H9 (cell line): Measurements from ENCODE around the gene ZC3H8. TPM values are rescaled to one million over a fixed set of nuclear protein-coding genes. Genes with fewer than 3 reads are reported as not detected.
A peak's percentile ranks its signal among the peaks of the same experiment; 100 is the strongest.

Experiments
- DNase-seq: peaks from one replicate; pipeline ENCODE4 v3.0.0-alpha.2; 2017
- H2AFZ ChIP-seq: one replicate; pipeline ENCODE4 v1.6.1; 2013; ENCODE audit warnings: mild to moderate bottlenecking, low read length, control low read depth, moderate library complexity
- H2AK5ac ChIP-seq: 2 replicates; pipeline ENCODE4 v1.6.1; 2013; ENCODE audit warnings: low read length, control low read depth, mixed read lengths; ENCODE audit not compliant: insufficient read length
- H2BK120ac ChIP-seq: one replicate; pipeline ENCODE4 v1.6.1; 2013; ENCODE audit warnings: low read depth, mild to moderate bottlenecking, low read length, control low read depth, inconsistent platforms; ENCODE audit not compliant: poor library complexity, severe bottlenecking
- H2BK12ac ChIP-seq: 2 replicates; pipeline ENCODE4 v1.6.1; 2013; ENCODE audit warnings: low read length, control low read depth, mixed read lengths, low read depth; ENCODE audit not compliant: insufficient read length
- H2BK15ac ChIP-seq: 2 replicates; pipeline ENCODE4 v1.6.1; 2013; ENCODE audit warnings: low read depth, low read length, control low read depth
- H2BK20ac ChIP-seq: one replicate; pipeline ENCODE4 v1.6.1; 2013; ENCODE audit warnings: low read depth, mild to moderate bottlenecking, low read length, control low read depth, inconsistent platforms; ENCODE audit not compliant: poor library complexity, severe bottlenecking
- H2BK5ac ChIP-seq: 2 replicates; pipeline ENCODE4 v1.6.1; 2013; ENCODE audit warnings: low read length, control low read depth, mixed read lengths; ENCODE audit not compliant: insufficient read length
- H3K14ac ChIP-seq: 2 replicates; pipeline ENCODE4 v1.6.1; 2013; ENCODE audit warnings: low read length, control low read depth; ENCODE audit not compliant: insufficient read depth
- H3K18ac ChIP-seq: 2 replicates; pipeline ENCODE4 v1.6.1; 2013; ENCODE audit warnings: low read depth, mild to moderate bottlenecking, mixed read lengths, low read length, control low read depth; ENCODE audit not compliant: insufficient read length
- H3K23ac ChIP-seq: 2 replicates; pipeline ENCODE4 v1.6.1; 2013; ENCODE audit warnings: low read length, control low read depth, mixed read lengths, low read depth; ENCODE audit not compliant: insufficient read length
- H3K23me2 ChIP-seq: 2 replicates; pipeline ENCODE4 v1.6.1; 2013; ENCODE audit warnings: low read depth, mild to moderate bottlenecking, mixed read lengths, low read length, control low read depth; ENCODE audit not compliant: insufficient read length, poor library complexity, severe bottlenecking
- H3K27ac ChIP-seq: 2 replicates; pipeline ENCODE4 v1.5.1; 2013; ENCODE audit warnings: low read length, control low read depth, mixed read lengths, low read depth; ENCODE audit not compliant: insufficient read length
- H3K27me3 ChIP-seq: 2 replicates; pipeline ENCODE4 v1.6.1; 2013; ENCODE audit warnings: low read length, control low read depth, inconsistent platforms; ENCODE audit not compliant: insufficient read depth
- H3K4ac ChIP-seq: 2 replicates; pipeline ENCODE4 v1.6.1; 2013; ENCODE audit warnings: low read depth, mild to moderate bottlenecking, control low read depth, inconsistent platforms, low read length, moderate library complexity
- H3K4me1 ChIP-seq: 2 replicates; pipeline ENCODE4 v1.6.1; 2013; ENCODE audit warnings: low read length, control low read depth, inconsistent platforms; ENCODE audit not compliant: insufficient read depth
- H3K4me2 ChIP-seq: 2 replicates; pipeline ENCODE4 v1.6.1; 2013; ENCODE audit warnings: low read length, control low read depth, mixed read lengths; ENCODE audit not compliant: insufficient read length, insufficient read depth
- H3K56ac ChIP-seq: 2 replicates; pipeline ENCODE4 v1.6.1; 2013; ENCODE audit warnings: low read depth, mild to moderate bottlenecking, mixed read lengths, low read length, control low read depth; ENCODE audit not compliant: insufficient read length
- H3K79me1 ChIP-seq: 2 replicates; pipeline ENCODE4 v1.6.1; 2013; ENCODE audit warnings: low read depth, mild to moderate bottlenecking, moderate library complexity, low read length, control low read depth, inconsistent platforms; ENCODE audit not compliant: insufficient read depth, poor library complexity, severe bottlenecking
- H3K79me2 ChIP-seq: 2 replicates; pipeline ENCODE4 v1.6.1; 2013; ENCODE audit warnings: low read length, control low read depth, inconsistent platforms; ENCODE audit not compliant: insufficient read depth
- H3K9ac ChIP-seq: 2 replicates; pipeline ENCODE4 v1.6.1; 2013; ENCODE audit warnings: low read length, control low read depth, mixed read lengths; ENCODE audit not compliant: insufficient read length; ENCODE audit errors: extremely low read depth
- H3K9me3 ChIP-seq: one replicate; pipeline ENCODE4 v1.6.1; 2013; ENCODE audit warnings: low read depth, low read length, inconsistent platforms; ENCODE audit not compliant: control insufficient read depth
- H3T11ph ChIP-seq: one replicate; pipeline ENCODE4 v1.6.1; 2013; ENCODE audit warnings: mild to moderate bottlenecking, low read length, control low read depth, inconsistent platforms
- H4K20me1 ChIP-seq: one replicate; pipeline ENCODE4 v1.6.1; 2013; ENCODE audit not compliant: control insufficient read depth, insufficient read length, insufficient read depth
- H4K5ac ChIP-seq: 2 replicates; pipeline ENCODE4 v1.6.1; 2013; ENCODE audit warnings: low read depth, mild to moderate bottlenecking, mixed read lengths, low read length, control low read depth; ENCODE audit not compliant: insufficient read length
- H4K8ac ChIP-seq: replicated peaks from 2 replicates; pipeline ENCODE4 v1.6.1; 2013; ENCODE audit warnings: low read length, control low read depth, mixed read lengths, low read depth; ENCODE audit not compliant: insufficient read length
- H4K91ac ChIP-seq: 2 replicates; pipeline ENCODE4 v1.6.1; 2013; ENCODE audit warnings: low read depth, mild to moderate bottlenecking, moderate library complexity, mixed read lengths, low read length, control low read depth; ENCODE audit not compliant: insufficient read length
- H3K27ac Mint-ChIP-seq, 3 experiments: 2 replicates in 2 of 3; 3 replicates in 1 of 3; pipeline ENCODE4 v1.8.0; 2020 to 2021; ENCODE audit warnings: mixed read lengths in 3 of 3, mild to moderate bottlenecking in 1 of 3, moderate library complexity in 1 of 3
- H3K27me3 Mint-ChIP-seq: 2 replicates; pipeline ENCODE4 v1.8.0; 2021; ENCODE audit warnings: low read depth, mild to moderate bottlenecking, moderate library complexity, mixed read lengths
- H3K36me3 Mint-ChIP-seq, 3 experiments: 2 replicates in 2 of 3; 3 replicates in 1 of 3; pipeline ENCODE4 v1.8.0; 2020 to 2021; ENCODE audit warnings: low read depth in 3 of 3, mixed read lengths in 3 of 3; ENCODE audit not compliant: insufficient read depth in 1 of 3
- H3K4me1 Mint-ChIP-seq, 2 experiments: 2 replicates each; pipeline ENCODE4 v1.8.0; 2020; ENCODE audit warnings: mixed read lengths in 2 of 2
- H3K4me3 Mint-ChIP-seq, 2 experiments: 2 replicates in 1 of 2; 3 replicates in 1 of 2; pipeline ENCODE4 v1.8.0; 2020 to 2021; ENCODE audit warnings: mild to moderate bottlenecking in 2 of 2, mixed read lengths in 2 of 2, moderate library complexity in 1 of 2
- H3K9me3 Mint-ChIP-seq, 2 experiments: 2 replicates in 1 of 2; 3 replicates in 1 of 2; pipeline ENCODE4 v1.8.0; 2020; ENCODE audit warnings: mild to moderate bottlenecking in 2 of 2, mixed read lengths in 2 of 2, moderate library complexity in 1 of 2
- CTCF ChIP-seq: fragments of 200-600 bp; sonication (generic); conservative IDR thresholded peaks from 3 replicates; pipeline ENCODE4 v1.8.0; 2021; ENCODE audit warnings: antibody characterized with exemption, mild to moderate bottlenecking
- WGBS: extraction: QIAGEN DNeasy Blood & Tissue Kit; methylation state at CpG from one replicate; pipeline ENCODE4 v1.1.7; 2013; ENCODE audit warnings: missing lambda C conversion rate, low lambda C conversion rate, mixed read lengths; ENCODE audit not compliant: insufficient read length; ENCODE audit errors: extremely low coverage; 5-methylcytosine and 5-hydroxymethylcytosine counted together
- total RNA-seq: library from RNA; stranded (reverse); gene quantifications from 2 replicates; pipeline ENCODE4 v1.2.1, GENCODE V29; 2021

ZC3H8 gene
- total RNA-seq, 1 experiment from 2014 or later, result 6.9 TPM

DNA sequence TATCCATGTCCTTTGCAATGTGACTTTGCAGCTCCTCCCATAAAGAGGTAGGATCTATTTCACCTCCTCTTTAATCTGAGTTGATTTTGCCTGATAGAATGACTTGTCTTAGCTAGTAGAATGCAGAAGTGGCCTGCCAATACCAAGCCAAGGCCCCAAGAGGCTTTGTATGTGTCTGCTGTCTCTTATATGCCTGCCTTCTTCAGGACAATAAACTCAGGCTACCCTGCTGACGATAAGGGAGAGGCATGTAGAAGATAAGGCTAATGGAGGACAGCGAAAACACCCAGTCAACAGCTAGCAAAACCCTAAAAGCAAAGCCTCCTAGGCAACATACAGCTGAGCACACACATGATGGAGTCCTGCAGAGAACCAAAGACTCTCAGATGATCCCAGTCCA, 1.8 kb upstream of the ZC3H8 start:
- Histone ChIP-seq H3K56ac (no peak overlapping the region), H3T11ph (no peak overlapping the region), H3K9me3 (no peaks in the 10 kb centered on the region), H4K8ac (no peak overlapping the region), H4K20me1 (no peaks in the 10 kb centered on the region), H2BK120ac (no peak overlapping the region), H3K27me3 (no peaks in the 10 kb centered on the region), H2AFZ (no peak overlapping the region), H2BK20ac (no peak overlapping the region), H3K79me2 (no peaks in the 10 kb centered on the region), H2AK5ac (no peak overlapping the region), H3K27ac (no peak overlapping the region), H3K9ac (no peak overlapping the region), H2BK12ac (no peak overlapping the region), H2BK5ac (no peak overlapping the region), H3K79me1 (no peaks in the 10 kb centered on the region), H3K4ac (no peak overlapping the region), H3K18ac (no peak overlapping the region), H3K4me1 (peaks cover 4% of the 10 kb centered on the region; the same call in 1 of the 2 replicates), H3K23ac (no peak overlapping the region), H3K23me2 (peaks cover 3% of the 10 kb centered on the region), H2BK15ac (no peak overlapping the region), H4K91ac (no peak overlapping the region), H3K14ac (no peak overlapping the region), H4K5ac (no peak overlapping the region), H3K4me2 (no peak overlapping the region)
- DNase-seq, result no peak
- no CpG with 5 or more reads among the region's 2 CpGs for WGBS
- peaks cover 14 to 22% of the 10 kb centered on the region in 2 experiments for H3K4me1 Mint-ChIP-seq
- 0 out of 5 replicates have a peak overlapping the region, but pooled peaks of 1 of the 2 experiments have one; percentile 9 for H3K4me3 Mint-ChIP-seq
- TF ChIP-seq CTCF, result no peak
- H3K9me3 Mint-ChIP-seq, result no peaks in the 10 kb centered on the region; a peak in 1 of 5 replicates
- no peak overlapping the region for H3K27ac Mint-ChIP-seq
- peaks cover 3% of the 10 kb centered on the region; the same call in 1 of the 2 replicates for H3K27me3 Mint-ChIP-seq
- no peaks in the 10 kb centered on the region for H3K36me3 Mint-ChIP-seq
